ENCODE results near the gene PLEKHO2.

DNA sequence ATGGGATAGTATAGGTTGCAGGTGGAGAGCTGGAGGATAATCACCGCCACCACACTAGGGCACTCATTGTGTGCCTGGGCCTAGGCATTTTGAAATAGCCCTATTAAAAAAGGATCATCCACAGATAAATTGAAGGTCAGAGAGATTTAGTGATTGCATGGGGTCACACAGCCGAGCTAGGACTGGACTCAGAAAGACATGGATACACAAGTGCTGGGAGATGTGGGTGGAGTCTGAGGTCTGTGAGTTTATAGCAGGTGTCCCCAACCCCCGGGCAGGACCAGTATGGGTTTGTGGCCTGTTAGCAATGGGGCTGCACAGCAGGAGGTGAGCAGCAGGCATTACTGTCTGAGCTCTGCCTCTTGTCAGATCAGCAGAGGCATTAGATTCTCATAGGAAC is 64.7 kb downstream of the PLEKHO2 start:
- no peak for TF ChIP-seq POLR2A (IDR thresholded peaks at IDR 0.05)
- TF ChIP-seq, protein P1, sequence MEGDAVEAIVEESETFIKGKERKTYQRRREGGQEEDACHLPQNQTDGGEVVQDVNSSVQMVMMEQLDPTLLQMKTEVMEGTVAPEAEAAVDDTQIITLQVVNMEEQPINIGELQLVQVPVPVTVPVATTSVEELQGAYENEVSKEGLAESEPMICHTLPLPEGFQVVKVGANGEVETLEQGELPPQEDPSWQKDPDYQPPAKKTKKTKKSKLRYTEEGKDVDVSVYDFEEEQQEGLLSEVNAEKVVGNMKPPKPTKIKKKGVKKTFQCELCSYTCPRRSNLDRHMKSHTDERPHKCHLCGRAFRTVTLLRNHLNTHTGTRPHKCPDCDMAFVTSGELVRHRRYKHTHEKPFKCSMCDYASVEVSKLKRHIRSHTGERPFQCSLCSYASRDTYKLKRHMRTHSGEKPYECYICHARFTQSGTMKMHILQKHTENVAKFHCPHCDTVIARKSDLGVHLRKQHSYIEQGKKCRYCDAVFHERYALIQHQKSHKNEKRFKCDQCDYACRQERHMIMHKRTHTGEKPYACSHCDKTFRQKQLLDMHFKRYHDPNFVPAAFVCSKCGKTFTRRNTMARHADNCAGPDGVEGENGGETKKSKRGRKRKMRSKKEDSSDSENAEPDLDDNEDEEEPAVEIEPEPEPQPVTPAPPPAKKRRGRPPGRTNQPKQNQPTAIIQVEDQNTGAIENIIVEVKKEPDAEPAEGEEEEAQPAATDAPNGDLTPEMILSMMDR (IDR thresholded peaks at IDR 0.05): no peak

Data from Peyer's patch (tissue), 4 donors.